SK-N-MC (cell line): ENCODE data around the gene CPM.

Experiments
- EZH2 ChIP-seq: fragments of 200-600 bp; sonication (generic); IDR thresholded peaks from one replicate; pipeline ENCODE4 v1.6.1; 2017; ENCODE audit warnings: antibody characterized with exemption
- FOXP2 ChIP-seq: optimal IDR thresholded peaks from 2 replicates; pipeline ENCODE3; 2011; ENCODE audit warnings: mild to moderate bottlenecking, moderate library complexity; ENCODE audit not compliant: insufficient read depth; ENCODE audit errors: extremely low read length, control extremely low read depth
- POLR2AphosphoS5 ChIP-seq: IDR thresholded peaks from 2 replicates; pipeline ENCODE4 v1.6.1; 2012; ENCODE audit warnings: mild to moderate bottlenecking, low read depth, low read length, borderline replicate concordance

- TF ChIP-seq POLR2AphosphoS5 = no peak
- TF ChIP-seq EZH2 = no peak
- TF ChIP-seq FOXP2 = no peak
Measured at GRCh38 chr12:68901145-68901544, 31.8 kb downstream of the CPM start.
